GM21825 (cell line): ENCODE results near the gene OGFRL1.
A peak's percentile ranks its signal among the peaks of the same experiment; 100 is the strongest.
"Not testable (repeated sequence)": the region's sequence is repeated elsewhere in the genome, so short reads cannot be mapped to it uniquely, and the experiment has no call there.

ENCODE experiments used
- ATAC-seq: cut with Tn5 transposase; IDR thresholded peaks from one replicate; pipeline ENCODE4 v1.9.1; 2021; ENCODE audit warnings: mild to moderate bottlenecking, moderate library complexity; ENCODE audit not compliant: unreplicated experiment

OGFRL1 gene

GRCh38 chr6:71288228-71289038 is at the start of gene OGFRL1:
Gene OGFRL1, plus strand, starts transcription at chr6:71288811. Its CDS starts 126 bp downstream, at chr6:71288937.
- peak; percentile 89 for ATAC-seq

DNA sequence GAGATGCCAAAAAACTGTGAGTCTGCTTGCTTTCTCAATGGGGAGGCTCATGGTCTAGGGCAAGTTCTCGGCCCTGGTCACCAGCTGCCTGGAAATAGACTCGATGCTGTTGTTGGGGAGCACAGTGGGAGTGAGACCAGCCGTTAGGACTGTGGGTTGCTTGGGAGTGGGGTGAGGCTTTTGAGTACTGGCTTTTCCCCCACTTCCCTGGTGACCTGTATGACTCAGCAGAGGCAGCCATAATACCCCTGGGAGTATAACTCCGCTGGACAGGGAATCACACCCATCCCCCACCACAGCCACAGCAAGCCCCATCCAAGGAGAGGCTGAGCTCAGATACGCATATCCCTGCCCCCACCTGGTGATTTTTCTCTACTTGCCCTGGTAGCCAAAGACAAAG is 48.9 kb upstream of the OGFRL1 start:
- ATAC-seq: no peak

GRCh38 chr6:71245265-71246049 is 43.2 kb upstream of the OGFRL1 start:
- ATAC-seq: no peak

GRCh38 chr6:71246596-71246995 is 42.0 kb upstream of the OGFRL1 start:
- no peak for ATAC-seq

- peak; percentile 88 for ATAC-seq
Observed at GRCh38 chr6:71248306-71248765, 40.3 kb upstream of the OGFRL1 start.

DNA sequence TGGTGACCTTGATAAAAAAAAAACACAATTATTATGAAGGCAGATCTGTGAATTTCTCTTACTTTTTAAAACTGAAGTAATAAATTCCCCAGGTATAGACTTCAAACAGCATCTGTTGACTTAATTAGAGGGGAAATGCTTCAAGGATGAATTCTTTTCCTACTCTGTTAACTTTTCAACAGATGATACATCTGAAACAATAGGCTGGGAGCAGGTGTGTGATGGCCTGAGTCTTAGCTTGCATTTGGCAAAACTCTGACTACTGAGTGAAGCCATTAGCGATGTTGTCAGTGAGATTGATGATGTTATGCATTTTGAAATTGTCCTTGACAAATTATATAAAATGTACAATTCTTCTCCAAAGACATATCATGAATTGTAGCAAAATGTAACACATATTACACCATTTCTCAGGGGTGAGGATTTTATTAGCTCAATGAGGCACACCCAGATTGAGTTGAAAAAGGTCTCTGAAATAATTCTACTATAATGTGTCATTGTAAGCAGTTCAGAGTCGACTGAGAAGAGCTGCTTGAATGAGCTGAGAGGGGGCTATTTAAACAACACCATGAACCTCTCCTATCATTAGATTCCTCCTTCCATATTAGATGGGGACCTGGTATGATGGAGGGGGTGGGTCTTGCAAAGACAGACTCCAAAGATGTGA is 39.6 kb upstream of the OGFRL1 start:
- no peak for ATAC-seq

DNA sequence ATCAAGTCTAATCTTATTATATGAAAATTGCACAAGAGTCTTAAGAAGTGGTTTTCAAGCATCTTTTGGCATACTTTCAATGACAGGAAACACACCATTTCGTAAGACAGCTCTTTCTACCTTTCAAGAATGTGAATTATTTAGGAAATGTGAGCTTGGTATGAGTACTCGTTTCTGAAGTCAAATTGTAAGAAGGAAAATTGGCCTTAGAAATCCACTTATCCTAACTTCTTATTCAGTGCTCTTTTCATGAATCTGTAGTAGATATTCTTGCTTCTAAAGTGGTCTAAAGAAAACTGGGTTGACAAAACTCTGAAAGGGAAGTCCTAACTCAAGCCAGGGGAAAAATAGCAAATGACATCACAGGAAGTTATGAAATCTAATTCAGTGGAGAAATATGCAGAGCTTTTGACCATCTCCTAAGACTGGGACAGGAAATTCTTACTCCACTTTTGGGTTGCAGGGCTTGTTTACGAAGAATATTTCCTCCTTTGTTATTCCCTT is 38.5 kb upstream of the OGFRL1 start:
- ATAC-seq: no peak

DNA sequence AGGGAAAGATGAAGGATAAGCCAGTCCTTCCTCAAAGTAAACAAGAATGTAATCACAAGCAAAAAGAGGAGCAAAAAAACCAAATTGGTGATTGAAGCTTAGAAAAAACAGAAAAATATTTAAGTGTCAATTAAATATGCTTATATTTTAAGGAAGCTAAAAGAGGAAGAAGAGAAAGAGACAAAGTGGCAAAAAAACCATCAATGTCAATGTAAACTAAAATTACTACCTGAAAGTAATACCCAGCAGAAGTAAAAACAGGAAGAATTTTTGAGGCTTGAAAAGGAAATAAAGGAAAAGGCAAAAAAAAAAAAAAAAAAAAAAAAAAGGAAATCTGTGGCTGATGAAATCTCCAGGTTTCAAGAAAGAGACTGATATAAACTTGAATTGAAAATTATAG is 36.2 kb upstream of the OGFRL1 start:
- no peak for ATAC-seq

DNA sequence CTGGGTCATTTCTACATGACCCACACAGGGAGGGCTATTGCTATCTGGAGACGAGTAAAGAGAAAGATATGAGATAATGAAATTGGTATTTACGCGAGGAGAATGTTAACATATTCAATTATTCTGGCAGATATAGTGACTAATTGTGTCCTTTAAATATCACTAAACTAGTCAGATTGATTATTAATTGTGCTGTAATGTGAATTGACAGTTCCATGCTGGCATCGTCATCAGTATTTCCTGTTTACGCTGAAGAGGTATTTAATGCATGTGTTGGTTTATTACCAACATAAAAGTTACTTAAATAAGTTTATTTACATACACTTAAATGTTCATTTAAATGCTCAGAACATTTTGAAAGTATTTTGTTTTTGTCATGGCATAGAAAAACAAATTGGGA is 35.7 kb upstream of the OGFRL1 start:
- ATAC-seq: no peak

DNA sequence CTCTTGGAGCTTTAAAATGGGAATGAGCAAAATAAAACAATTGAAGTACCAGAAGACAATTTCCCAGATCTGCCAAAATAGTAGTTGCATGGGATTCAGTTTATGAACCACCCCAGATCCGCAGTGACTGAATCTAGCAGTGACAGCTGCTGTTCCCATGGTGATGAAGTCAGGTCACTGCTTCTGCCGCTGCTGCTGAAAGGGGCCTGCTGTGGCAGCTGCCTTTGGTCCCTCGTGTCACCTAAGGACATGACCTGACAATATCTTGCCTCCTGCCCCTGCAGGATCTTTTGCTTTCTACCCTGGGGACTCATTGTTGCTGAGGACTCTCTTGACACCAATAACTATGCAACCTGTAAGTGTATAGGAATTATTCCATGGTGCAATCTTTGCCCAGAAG is 34.3 kb upstream of the OGFRL1 start:
- no peak for ATAC-seq

- ATAC-seq: no peak
Observed at GRCh38 chr6:71258078-71258866, 30.3 kb upstream of the OGFRL1 start.

DNA sequence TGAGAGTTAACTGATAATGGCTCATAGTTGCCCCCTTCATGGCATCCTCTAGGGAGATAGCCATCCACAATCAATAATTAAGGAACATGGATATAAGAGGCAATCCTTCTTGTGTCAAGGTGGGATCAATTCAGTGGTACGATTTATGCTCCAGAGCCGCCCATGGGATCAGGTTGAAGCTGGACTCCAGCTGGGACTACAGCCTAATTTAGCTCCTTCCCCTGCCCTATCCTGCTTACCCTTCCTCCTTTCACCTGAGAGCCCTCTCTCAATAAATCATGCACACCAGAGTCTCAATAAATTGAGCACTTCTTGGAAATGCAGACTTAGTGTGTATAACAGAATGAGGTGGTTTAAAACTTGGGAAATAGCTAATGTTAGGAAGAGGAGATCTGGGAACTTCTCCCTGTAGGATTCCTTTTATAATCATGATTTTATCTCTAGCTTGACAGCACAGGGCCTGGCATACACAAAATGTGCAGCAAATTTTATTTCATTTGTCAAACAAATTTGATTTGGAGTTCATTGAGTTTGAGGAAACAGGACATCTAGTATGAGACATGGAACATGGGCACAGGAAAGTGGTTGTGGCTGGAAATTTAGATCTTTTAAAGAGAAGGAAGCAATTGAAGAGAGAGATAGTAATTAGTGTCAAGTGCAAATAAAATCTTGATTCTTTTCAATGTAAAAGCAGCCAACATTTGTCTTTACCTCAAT is 28.6 kb upstream of the OGFRL1 start:
- ATAC-seq: no peak

DNA sequence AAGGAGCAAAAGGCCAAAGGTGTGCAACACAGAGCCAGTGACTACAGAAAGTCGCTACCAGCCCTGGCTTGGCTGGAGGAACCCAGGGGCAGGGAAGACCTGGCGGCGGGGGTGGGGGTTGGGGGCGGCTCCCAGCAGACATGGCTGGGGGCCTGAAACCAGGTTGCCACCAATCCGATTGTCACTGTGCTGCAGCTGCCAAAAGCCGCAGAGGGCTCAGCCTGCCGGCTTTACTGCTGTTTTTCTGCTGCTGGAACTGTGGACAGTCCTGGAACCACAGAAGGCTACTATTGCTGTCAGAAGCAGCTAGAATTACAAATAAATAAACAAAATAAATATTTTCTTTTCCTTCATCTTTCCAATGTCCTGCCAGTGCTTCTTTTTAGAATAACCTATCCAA is 25.7 kb upstream of the OGFRL1 start:
- no peak for ATAC-seq

- ATAC-seq: not testable (repeated sequence)
Observed at GRCh38 chr6:71266392-71266791, 22.2 kb upstream of the OGFRL1 start.

- peak; percentile 89 for ATAC-seq
Observed at GRCh38 chr6:71268735-71269437, 19.7 kb upstream of the OGFRL1 start.

DNA sequence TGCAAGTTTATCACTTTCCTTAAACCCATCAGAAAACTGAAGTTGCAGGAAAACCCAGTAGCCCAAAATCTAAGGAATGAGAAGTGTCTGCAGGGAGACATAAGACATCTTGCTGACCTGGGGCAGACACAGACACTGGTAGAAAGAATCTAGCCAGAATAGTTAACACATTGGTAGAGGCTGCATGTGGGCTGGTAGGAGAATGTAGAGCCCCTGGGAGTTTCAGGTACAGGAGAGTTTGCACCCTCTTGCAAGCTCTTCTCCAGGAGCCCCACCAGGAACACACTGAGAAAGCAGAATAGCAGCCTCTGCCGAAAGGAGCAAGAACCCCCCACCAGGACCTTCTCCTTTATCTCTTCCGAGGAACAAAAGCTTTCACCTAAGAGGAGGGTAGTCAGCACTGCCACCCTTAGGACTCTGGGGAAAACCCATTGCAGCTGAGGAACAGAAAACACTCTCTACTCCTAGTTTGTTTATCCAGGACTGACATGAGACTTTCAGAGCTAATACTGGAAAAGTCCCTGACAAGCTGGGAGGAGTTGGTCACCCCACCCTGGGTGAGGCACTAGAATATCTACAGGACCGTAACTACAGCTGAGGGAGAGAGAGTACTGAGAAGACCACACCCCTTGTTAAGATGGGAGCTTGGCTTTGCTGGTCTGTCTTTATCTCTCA is 10.5 kb upstream of the OGFRL1 start:
- ATAC-seq: peak; percentile 75

GRCh38 chr6:71279321-71279720 is 9.3 kb upstream of the OGFRL1 start:
- ATAC-seq: no peak

- no peak for ATAC-seq
Observed at GRCh38 chr6:71279740-71280139, 8.9 kb upstream of the OGFRL1 start.

DNA sequence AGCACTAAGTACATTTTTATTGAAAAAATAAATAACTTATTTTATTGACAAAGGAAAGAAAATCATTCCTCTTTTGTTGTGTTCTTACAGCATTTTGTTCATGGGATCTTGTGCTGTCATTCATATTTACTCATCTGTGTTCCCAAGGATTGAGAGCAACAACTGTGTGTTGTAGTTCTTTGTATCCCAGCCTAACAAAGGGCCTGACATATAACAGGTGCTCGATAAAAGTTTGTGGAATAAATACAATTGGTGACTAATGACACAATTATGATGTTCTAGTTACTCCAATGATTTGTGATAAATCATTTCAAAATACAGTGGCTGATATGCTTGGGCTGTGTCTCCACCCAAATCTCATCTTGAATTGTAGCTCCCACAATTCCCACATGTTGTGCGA is 7.9 kb upstream of the OGFRL1 start:
- ATAC-seq: no peak
